Activated CD4-positive, alpha-beta T cell treated with anti-CD3 and anti-CD28 coated beads, Interleukin-2, amount 50 U/mL, for 4 hours (primary cell): ENCODE results near the gene ARPC1A.
A peak's percentile ranks its signal among the peaks of the same experiment; 100 is the strongest.
"Not testable (repeated sequence)": the region's sequence is repeated elsewhere in the genome, so short reads cannot be mapped to it uniquely, and the experiment has no call there.

Experiments
- DNase-seq, 2 experiments: peaks; one replicate each; pipeline ENCODE4 v3.0.0-alpha.2; 2020

ARPC1A gene

GRCh38 chr7:99325592-99326407 lies at the start of gene ARPC1A:
TSS of gene ARPC1A (plus strand) at chr7:99325898. CDS start at chr7:99333354, 7,456 bp downstream.
- DNase-seq, result peak; percentile 86

DNA sequence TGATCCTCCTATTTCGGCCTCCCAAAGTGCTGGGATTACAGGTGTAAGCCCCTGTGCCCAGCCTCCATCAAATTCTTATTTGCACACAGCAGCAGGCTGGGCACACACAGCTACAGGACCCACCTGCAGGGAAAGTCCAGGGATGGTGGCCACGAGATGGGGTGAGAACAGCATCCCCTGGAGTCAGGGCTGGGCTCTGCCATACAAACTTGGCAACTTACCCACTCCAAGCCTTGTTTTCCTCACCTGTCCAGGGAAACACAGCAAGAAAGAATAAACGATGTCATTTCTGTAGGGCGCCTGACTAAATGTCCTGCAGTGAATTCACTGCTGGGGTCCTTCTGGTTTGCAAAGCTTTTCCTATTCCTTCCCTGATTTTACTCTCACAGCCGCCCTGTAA lies 47.5 kb upstream of the ARPC1A start:
- DNase-seq, result no peak

DNA sequence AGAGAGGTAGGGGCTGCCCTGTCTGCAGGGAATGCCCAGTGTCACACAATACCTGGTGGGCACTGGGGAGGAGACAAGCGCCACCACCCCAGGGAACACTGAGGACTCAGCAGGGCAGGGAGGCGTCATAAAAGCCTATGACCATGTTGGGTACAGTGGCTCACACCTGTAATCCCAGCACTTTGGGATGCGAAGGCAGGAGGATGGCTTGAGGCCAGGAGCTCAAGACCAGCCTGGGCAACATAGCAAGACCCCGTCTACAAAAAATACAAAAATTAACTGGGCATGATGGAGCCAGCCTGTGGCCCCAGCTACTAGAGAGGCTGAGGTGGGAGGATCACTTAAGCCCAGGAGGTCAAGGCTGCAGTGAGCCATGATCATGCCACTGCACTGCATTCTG lies 41.5 kb upstream of the ARPC1A start:
- DNase-seq, result not testable (repeated sequence)

DNA sequence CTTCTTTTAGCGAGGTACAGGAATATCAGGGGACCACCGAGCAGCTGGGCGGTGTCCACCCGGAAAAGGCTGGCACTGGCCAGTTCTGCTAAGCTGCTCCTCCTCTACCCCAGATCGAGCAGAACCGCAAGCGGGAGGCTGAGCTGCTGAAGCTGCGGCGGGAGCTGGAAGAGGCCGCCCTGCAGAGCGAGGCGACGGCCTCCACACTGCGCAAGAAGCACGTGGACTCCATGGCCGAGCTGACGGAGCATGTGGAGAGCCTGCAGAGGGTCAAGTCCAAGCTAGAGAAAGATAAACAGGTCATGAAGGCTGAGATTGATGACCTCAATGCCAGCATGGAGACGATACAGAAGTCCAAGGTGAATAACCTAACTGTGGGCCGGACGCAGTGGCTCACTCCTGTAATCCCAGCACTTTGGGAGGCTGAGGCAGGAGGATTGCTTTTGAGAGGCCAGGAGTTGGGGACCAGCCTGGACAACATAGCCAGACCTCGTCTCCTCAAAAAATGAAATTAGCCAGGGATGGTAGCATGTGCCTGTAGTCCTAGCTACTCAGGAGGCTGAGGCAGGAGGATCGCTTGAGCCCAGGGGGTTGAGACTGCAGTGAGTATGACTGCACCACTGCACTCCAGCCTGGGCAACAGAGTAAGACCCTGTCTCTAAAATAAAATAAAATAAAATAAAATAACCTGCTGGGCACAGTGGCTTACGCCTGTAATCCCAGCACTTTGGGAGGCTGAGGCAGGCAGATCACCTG lies 37.7 kb upstream of the ARPC1A start:
- no peak for DNase-seq

DNA sequence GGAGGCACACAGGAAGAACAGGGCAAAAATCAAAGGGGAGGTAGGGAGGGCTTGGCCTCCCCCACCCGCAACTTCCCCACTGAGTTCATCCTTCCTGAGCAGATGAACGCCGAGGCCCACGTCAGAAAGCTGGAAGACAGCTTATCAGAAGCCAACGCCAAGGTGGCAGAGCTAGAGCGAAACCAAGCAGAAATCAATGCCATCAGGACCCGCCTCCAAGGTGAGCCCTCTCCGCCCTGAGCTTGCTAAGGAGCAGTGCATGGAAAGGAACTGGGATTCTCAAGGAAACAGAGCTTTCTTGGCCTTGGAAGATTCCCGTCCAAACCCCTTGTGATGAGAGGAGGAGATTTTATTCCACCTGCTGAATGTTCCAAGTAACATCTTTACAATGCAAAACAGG lies 36.5 kb upstream of the ARPC1A start:
- no peak for DNase-seq

GRCh38 chr7:99290148-99290547 lies 35.5 kb upstream of the ARPC1A start:
- not testable (repeated sequence) for DNase-seq

- no peak for DNase-seq
Measured at GRCh38 chr7:99290980-99291607, 34.6 kb upstream of the ARPC1A start.

DNA sequence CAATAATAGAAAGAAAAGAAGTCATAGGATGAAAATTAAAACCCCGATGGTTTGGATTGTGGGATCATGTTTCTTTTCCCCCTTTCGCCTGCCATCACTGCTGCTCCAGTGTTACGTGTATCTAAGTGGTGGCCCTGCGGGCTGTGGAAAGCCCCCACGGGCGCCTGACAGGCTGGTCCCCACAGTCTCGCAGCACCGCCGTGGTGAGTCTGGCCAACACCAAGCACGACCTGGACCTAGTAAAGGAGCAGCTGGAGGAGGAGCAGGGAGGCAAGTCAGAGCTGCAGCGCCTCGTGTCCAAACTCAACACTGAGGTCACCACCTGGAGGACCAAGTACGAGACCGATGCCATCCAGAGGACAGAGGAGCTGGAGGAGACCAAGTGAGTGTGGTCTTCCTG lies 33.6 kb upstream of the ARPC1A start:
- DNase-seq, result no peak

DNA sequence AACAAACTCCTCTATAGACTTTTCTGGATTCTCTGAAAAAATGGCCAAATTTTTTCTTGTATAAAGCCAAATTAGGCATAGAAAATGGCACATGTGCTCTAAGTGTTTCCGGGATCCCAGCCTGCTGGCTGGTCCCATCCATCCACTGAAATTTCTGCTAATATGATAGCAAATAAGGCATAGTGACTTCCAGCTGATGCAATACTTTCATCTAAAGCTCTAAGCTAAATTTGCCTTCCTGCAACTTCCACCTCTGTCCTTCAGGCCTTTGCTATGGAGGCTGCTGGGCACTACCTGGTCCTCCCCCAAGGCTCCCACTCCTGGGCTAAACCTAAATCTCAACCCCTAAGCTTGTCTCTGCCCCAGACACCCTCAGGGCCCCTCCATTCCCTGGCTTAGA lies 32.5 kb upstream of the ARPC1A start:
- DNase-seq, result no peak

GRCh38 chr7:99293650-99294049 lies 32.0 kb upstream of the ARPC1A start:
- no peak for DNase-seq

DNA sequence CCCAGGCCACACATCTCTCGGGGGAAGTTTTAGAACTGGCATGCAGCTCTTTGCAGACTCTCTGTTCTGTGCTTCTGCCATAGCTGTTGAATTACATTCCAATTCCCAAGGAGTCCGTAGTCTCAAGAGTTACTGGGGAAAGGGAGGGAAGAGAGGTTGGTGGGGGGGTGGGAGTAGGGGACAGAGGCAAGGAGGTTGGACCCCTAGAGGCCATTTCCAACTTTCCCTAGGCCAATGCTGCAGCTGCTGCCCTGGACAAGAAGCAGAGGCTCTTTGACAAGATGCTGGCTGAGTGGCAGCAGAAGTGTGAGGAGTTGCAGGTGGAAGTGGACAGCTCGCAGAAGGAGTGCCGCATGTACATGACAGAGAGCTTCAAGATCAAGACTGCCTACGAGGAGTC lies 29.2 kb upstream of the ARPC1A start:
- no peak for DNase-seq

DNA sequence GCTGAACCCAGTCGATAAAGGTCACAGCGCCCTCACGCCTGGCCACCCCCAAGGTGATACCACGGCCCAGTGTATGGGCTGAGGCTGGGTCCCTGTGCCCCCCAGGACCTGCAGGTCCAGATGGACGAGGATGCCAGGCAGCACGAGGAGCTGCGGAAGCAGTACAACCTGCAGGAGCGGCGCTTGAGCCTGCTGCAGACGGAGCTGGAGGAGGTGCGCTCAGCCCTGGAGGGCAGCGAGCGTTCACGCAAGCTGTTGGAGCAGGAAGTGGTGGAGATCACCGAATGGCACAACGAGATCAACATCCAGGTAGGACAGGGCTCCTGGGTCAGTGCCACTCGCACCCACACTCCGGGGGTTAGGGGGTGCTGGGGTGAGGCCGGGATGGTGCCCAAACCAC lies 24.2 kb upstream of the ARPC1A start:
- DNase-seq, result no peak

GRCh38 chr7:99305473-99306260 lies 20.0 kb upstream of the ARPC1A start:
- DNase-seq, result no peak

- DNase-seq, result no peak
Measured at GRCh38 chr7:99308461-99309074, 17.1 kb upstream of the ARPC1A start.

GRCh38 chr7:99309111-99309510 lies 16.6 kb upstream of the ARPC1A start:
- DNase-seq, result no peak

GRCh38 chr7:99310004-99310403 lies 15.7 kb upstream of the ARPC1A start:
- DNase-seq, result no peak

DNA sequence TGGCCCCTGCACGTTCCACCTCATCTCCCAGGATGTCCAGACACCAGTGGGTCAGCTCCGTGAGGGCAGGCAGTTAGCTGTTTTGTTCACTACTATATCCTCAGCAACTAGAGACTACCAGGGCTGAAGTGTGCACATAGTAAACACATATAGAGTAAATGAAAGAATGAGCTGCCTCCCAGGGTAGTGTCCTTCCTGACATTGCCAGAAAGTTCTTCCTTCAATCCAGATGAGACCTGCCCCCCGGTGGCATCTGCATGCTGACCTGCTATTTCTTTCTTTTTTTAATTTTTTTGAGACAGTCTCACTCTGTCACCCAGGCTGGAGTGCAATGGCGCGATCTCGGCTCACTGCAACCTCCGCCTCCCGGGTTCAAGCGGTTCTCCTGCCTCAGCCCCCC lies 14.0 kb upstream of the ARPC1A start:
- DNase-seq, result no peak

DNA sequence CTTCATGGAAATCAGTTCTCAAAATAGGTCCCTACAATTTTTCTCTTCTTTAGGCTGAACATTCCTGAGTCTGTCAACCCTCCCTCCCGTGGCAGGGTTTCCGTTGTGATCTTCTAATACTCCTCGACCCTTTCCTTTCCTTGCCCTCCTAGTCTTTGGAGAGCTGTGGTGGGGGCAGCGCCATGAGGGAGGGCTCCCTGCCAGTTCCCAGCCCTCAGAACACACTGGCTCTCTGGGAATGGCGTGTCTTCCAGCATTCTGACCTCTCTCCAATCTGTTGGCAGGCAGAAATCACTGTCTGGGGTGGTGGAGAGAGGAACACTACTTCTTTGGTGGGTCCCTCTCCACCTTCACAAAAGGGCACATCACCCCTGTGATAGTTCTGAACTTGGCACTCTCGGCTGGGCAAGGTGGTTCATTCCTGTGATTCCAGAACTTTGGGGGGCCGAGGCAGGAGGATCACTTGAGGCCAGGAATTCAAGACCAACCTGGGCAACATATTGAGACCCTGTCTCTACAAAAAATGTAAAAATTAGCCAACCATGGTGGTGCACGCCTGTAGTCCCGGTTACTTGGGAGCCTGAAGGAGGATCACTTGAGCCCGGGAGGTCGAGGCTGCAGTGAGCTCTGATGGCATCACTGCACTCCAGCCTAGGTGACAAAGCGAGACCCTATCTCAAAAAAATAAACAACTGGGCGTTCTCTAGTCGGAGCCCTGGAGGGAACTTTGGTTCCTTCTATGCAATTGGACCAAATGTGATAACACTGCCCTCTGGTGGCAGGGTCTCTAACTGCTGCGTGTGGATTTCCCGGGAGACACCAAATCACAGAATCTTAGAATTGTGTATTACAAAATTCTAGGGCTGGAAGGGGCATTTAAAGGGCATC lies 13.1 kb upstream of the ARPC1A start:
- DNase-seq, result peak; percentile 68 to 75

DNA sequence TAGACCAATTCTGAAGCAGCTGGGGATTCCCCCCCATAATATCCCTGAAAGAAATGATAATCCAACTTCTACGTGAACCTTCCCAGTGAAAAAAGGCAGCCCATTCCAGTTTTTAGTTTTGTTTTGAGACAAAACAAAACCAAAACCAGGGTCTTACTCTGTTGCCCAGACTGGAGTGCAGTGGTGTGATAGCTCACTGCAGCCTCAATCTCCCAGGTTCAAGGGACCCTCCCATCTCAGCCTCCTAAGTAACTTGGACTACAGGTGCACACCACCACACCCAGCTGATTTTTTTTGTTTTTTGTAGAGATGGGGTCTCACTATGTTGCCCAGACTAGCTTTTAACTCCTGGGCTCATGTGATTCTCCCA lies 12.5 kb upstream of the ARPC1A start:
- no peak for DNase-seq

- no peak for DNase-seq
Measured at GRCh38 chr7:99314504-99314903, 11.2 kb upstream of the ARPC1A start.

DNA sequence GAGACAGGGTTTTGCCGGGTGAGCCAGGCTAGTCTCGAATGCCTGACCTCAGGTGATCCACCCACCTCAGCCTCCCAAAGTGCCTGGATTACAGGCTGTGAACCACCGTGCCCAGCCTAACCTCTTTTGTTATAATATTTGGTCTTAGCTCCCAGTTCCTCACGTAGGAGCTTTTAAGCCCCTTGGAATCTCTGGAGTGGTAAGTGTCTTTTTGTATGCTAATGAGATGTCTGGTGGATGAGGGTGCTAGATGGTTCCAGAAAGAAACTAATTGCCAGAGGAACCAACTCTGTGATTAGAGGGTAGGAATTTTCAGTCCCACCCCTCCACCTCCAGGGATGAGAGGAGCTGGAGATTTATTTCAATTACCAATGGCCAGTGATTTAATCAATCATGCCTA lies 5.3 kb upstream of the ARPC1A start:
- no peak for DNase-seq

- not testable (repeated sequence) for DNase-seq
Measured at GRCh38 chr7:99322659-99323058, 3.0 kb upstream of the ARPC1A start.
